ENCODE data around the gene KCNAB1. TPM values are rescaled to one million over a fixed set of nuclear protein-coding genes. Genes with fewer than 3 reads are reported as not detected.

Gene KCNAB1
- total RNA-seq, 1 experiment from 2014 or later, result not detected

- ChIA-PET RAD21 (ENCODE audit: low non-redundant PET in 1 of 2, low total read pairs in 2 of 2, uncharacterized antibody in 2 of 2, unreplicated experiment in 2 of 2) (no interaction called here), POLR2A (no interaction called here), CTCF (no interaction called here)
- no peak for DNase-seq (ENCODE audit: low read depth, low spot score)
- Histone ChIP-seq H3K79me2 (ENCODE audit: insufficient read depth, low read length) (no peaks in the 10 kb centered on the region), H3K36me3 (ENCODE audit: control insufficient read depth in 1 of 2, insufficient read depth in 2 of 2, low read length in 2 of 2) (no peaks in the 10 kb centered on the region), H3K4me3 (replicated peaks in 1 of 2; ENCODE audit: low read depth in 1 of 2, low read length in 2 of 2) (no peak overlapping the region), H3K4me2 (ENCODE audit: low read length) (no peak overlapping the region), H2AFZ (ENCODE audit: low read depth, low read length, poor library complexity, severe bottlenecking) (peak overlapping the region; percentile 17), H3K27ac (ENCODE audit: low read depth, low read length) (no peak overlapping the region), H3K27me3 (ENCODE audit: insufficient read depth, low read length) (no peaks in the 10 kb centered on the region), H3K9ac (ENCODE audit: low read length) (no peak overlapping the region), H3K9me2 (ENCODE audit: insufficient read depth) (no peaks in the 10 kb centered on the region), H3K9me3 (ENCODE audit: control insufficient read depth in 1 of 2, insufficient read depth in 1 of 2, low read depth in 1 of 2, low read length in 2 of 2) (no peaks in the 10 kb centered on the region), H3K4me1 (ENCODE audit: control insufficient read depth in 1 of 2, insufficient read depth in 2 of 2, low read length in 2 of 2) (no peaks in the 10 kb centered on the region), H4K20me1 (ENCODE audit: insufficient read depth) (no peaks in the 10 kb centered on the region)
- TF ChIP-seq SP1 (IDR thresholded peaks at IDR 0.05; ENCODE audit: low read depth) (no peak), JUND (IDR thresholded peaks at IDR 0.05) (no peak), EZH2phosphoT487 (IDR thresholded peaks at IDR 0.05; ENCODE audit: borderline replicate concordance) (no peak), YY1 (IDR thresholded peaks at IDR 0.05; ENCODE audit: extremely low read depth, insufficient replicate concordance, low read depth, low read length) (no peak), ELF1 (IDR thresholded peaks at IDR 0.05; ENCODE audit: borderline replicate concordance, low read depth) (no peak), SIN3A (IDR thresholded peaks at IDR 0.05; ENCODE audit: low read depth) (no peak), CTCF (IDR thresholded peaks at IDR 0.05 in 2 of 3, conservative IDR thresholded peaks at IDR 0.05 in 1 of 3; ENCODE audit: borderline replicate concordance in 1 of 3, insufficient read depth in 1 of 3, low read depth in 2 of 3, low read length in 2 of 3) (no peak), ATF3 (IDR thresholded peaks at IDR 0.05) (no peak), SRF (IDR thresholded peaks at IDR 0.05; ENCODE audit: low read depth) (no peak), TCF7L2 (IDR thresholded peaks at IDR 0.05; ENCODE audit: borderline replicate concordance, extremely low read depth, insufficient read depth, insufficient read length) (no peak), EZH2 (IDR thresholded peaks at IDR 0.05) (no peak), MAX (IDR thresholded peaks at IDR 0.05) (no peak), POLR2AphosphoS5 (IDR thresholded peaks at IDR 0.05; ENCODE audit: low read depth, low read length) (no peak)
- intact Hi-C loops (cut with micrococcal nuclease), result no loop called here
- BruUV-seq (replicated peaks), result no TSS peak
- ATAC-seq, result no peak
These were observed 459.1 kb downstream of the KCNAB1 start for GRCh38 chr3:156579427-156579851.

Data from HCT116 (cell line).